ENCODE data around the gene LAS1L. TPM values are rescaled to one million over a fixed set of nuclear protein-coding genes. Genes with fewer than 3 reads are reported as not detected.

The LAS1L gene
- total RNA-seq (10 to 100 TPM in 7 of 9 donors, 1 to 10 TPM in 2; 6.0 to 17.2 (median 12.8) TPM), polyA plus RNA-seq (10 to 100 TPM; 13.1 to 16.6 TPM)
- long read RNA-seq, donor 1, partial matches to known transcripts = 3 of 21 reads
- long read RNA-seq, donor 1, other reads (novel, unspliced or antisense) = 10 of 21 reads
- long read RNA-seq, donor 2, transcript LAS1L-202 (13 exons, 2,386 nt) = minor isoform, 12 of 120 reads
- long read RNA-seq, donor 2, transcript LAS1L-203 (14 exons, 2,439 nt) = major isoform, 40 of 120 reads
- long read RNA-seq, donor 2, partial matches to known transcripts = 26 of 120 reads
- long read RNA-seq, donor 2, other reads (novel, unspliced or antisense) = 42 of 120 reads
- long read RNA-seq, donor 3, transcript LAS1L-202 (13 exons, 2,386 nt) = minor isoform, 6 of 18 reads
- long read RNA-seq, donor 3, transcript LAS1L-203 (14 exons, 2,439 nt) = major isoform, 7 of 18 reads
- long read RNA-seq, donor 3, partial matches to known transcripts = 1 of 18 reads
- long read RNA-seq, donor 3, other reads (novel, unspliced or antisense) = 4 of 18 reads

GRCh38 chrX:65534450-65535292, at the start of gene LAS1L:
Gene LAS1L (minus strand): TSS chrX:65534787. CDS start chrX:65534715, 72 bp downstream.
- intact Hi-C loops (cut with DNase I) = loop anchor here in 1 of 10 donors (5.0 kb wide), 1 partner anchor 557 kb away; the partner anchor contains the start of gene ZC4H2
- 1 to 47% (median 20%) methylated on average over 50 of the region's 50 CpGs for WGBS, 4 donors
- TF ChIP-seq POLR2A (IDR thresholded peaks at IDR 0.05) = peak in 1 of 2 donors; percentile 42
- TF ChIP-seq CTCF (IDR thresholded peaks at IDR 0.05) = no peak
- Histone ChIP-seq H3K27ac (peak within 1 kb of the TSS; percentile 24 to 76 (median 58)), H3K4me1 (peaks cover 0 to 13% (median 8%) of the 10 kb centered on the region in 12 donors), H3K4me3 (peak within 1 kb of the TSS; percentile 52 to 99 (median 78)), H3K27me3 (peaks cover 0 to 23% (median 0%) of the 10 kb centered on the region in 9 donors), H3K9me3 (peaks cover 0 to 4% (median 0%) of the 10 kb centered on the region in 12 donors), H3K36me3 (peaks cover 0 to 25% (median 12%) of the 10 kb centered on the region in 9 donors)
- peak; percentile 90 to 93 (median 92) for DNase-seq
- ATAC-seq = peak; percentile 99 to 100 (median 100)

DNA sequence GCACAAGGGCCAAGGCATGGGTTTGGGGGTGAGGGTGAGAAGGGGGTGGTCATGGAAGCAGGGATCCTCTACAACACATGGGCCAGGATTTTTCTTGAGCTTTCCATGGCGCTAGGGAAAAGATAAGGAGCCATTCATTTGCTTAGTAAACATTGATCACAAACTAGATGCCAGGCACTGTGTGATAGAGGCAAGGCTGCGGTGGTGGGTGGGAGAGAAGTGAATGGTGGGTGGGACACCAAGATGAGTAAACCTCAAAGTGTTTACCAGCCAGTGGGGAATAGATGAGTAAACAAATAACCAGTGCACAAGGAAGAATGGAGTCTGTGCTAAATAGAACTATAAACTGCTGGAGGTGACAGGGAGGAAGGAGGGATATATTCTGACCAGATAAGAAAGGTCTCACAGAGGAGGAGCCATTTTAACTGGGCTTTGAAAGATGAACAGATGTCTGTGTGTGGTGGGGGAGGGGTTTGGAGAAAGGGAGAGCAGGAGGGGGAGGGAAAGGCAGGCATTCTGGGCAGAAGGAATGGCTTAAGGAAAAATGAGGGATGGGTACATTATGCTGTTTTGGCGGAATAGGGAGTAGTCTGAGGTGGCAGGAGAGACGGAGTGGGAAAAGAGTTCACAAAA, 48.0 kb upstream of the LAS1L start:
- Histone ChIP-seq H3K27me3 (peaks cover 0 to 35% (median 0%) of the 10 kb centered on the region in 9 donors), H3K36me3 (no peaks in the 10 kb centered on the region), H3K9me3 (no peaks in the 10 kb centered on the region), H3K4me3 (no peak overlapping the region), H3K27ac (no peak overlapping the region), H3K4me1 (peaks cover 0 to 2% (median 0%) of the 10 kb centered on the region in 12 donors)
- intact Hi-C loops (cut with DNase I) = loop anchor here (1.0 to 10.0 kb wide), 7 partner anchors 403 to 1150 kb away; no protein-coding TSS in a partner anchor
- ATAC-seq (no peak), DNase-seq (no peak)
- 74 to 87% (median 79%) methylated on average over 4 of the region's 4 CpGs for WGBS, 4 donors
- TF ChIP-seq CTCF (IDR thresholded peaks at IDR 0.05) (no peak), POLR2A (IDR thresholded peaks at IDR 0.05) (no peak)

- Histone ChIP-seq H3K27me3 (peaks cover 0 to 38% (median 0%) of the 10 kb centered on the region in 9 donors), H3K36me3 (no peaks in the 10 kb centered on the region), H3K4me1 (no peaks in the 10 kb centered on the region), H3K9me3 (no peaks in the 10 kb centered on the region), H3K27ac (no peak overlapping the region), H3K4me3 (no peak overlapping the region)
- DNase-seq = peak in 4 of 5 donors; percentile 29 to 50 (median 47)
- peak; percentile 61 to 89 (median 84) for ATAC-seq
- intact Hi-C loops (cut with DNase I) = loop anchor here (1.0 to 10.0 kb wide), 7 partner anchors 404 to 1151 kb away; no protein-coding TSS in a partner anchor
- 8 to 14% (median 12%) methylated on average over 8 to 12 of the region's 12 CpGs for WGBS, 4 donors
- TF ChIP-seq CTCF (IDR thresholded peaks at IDR 0.05) = peak; percentile 50 to 87 (median 72)
- no peak for TF ChIP-seq POLR2A (IDR thresholded peaks at IDR 0.05)
Observed at GRCh38 chrX:65581661-65582339, 47.2 kb upstream of the LAS1L start.
